OCI-LY3 (cell line): ENCODE results near the gene AQP6.

Experiments
- H2AFZ ChIP-seq: fragments of 200-600, 300-600 bp; shearing (Covaris generic); 2 replicates; pipeline ENCODE4 v1.6.0; 2014; ENCODE audit warnings: antibody characterized with exemption, low read depth, low read length
- H3K27ac ChIP-seq: fragments of 200-600, 300-600 bp; sonication (generic); 2 replicates; pipeline ENCODE4 v1.5.1; 2014; ENCODE audit warnings: mild to moderate bottlenecking, low read length, moderate library complexity, mixed read lengths
- H3K27me3 ChIP-seq: fragments of 200-600, 300-600 bp; sonication (generic); 2 replicates; pipeline ENCODE4 v1.6.1; 2014; ENCODE audit warnings: low read depth, low read length, mixed read lengths
- H3K36me3 ChIP-seq: fragments of 200-600, 300-600 bp; sonication (generic); replicated peaks from 2 replicates; pipeline ENCODE3; 2014; ENCODE audit warnings: low read depth, low read length, mixed read lengths
- H3K4me1 ChIP-seq: fragments of 300-600, 200-600 bp; sonication (generic); 2 replicates; pipeline ENCODE4 v1.6.1; 2014; ENCODE audit warnings: low read length, mixed read lengths
- H3K4me2 ChIP-seq: fragments of 200-600, 300-600 bp; sonication (generic); 2 replicates; pipeline ENCODE4 v1.6.1; 2014; ENCODE audit warnings: low read length, mixed read lengths
- H3K4me3 ChIP-seq: fragments of 300-600, 200-600 bp; sonication (generic); 2 replicates; pipeline ENCODE4 v1.5.1; 2014; ENCODE audit warnings: antibody characterized with exemption, mild to moderate bottlenecking, low read length, moderate library complexity
- H3K79me2 ChIP-seq: fragments of 300-600, 200-600 bp; shearing (Covaris generic); 2 replicates; pipeline ENCODE4 v1.6.1; 2014; ENCODE audit warnings: mild to moderate bottlenecking, low read length, mixed read lengths
- H3K9ac ChIP-seq: fragments of 300-600, 200-600 bp; shearing (Covaris generic); 2 replicates; pipeline ENCODE4 v1.6.0; 2014; ENCODE audit warnings: mild to moderate bottlenecking, low read length, moderate library complexity
- H3K9me3 ChIP-seq: fragments of 200-600, 300-600 bp; shearing (Covaris generic); 2 replicates; pipeline ENCODE4 v1.6.1; 2014; ENCODE audit warnings: low read length, mixed read lengths; ENCODE audit not compliant: insufficient read depth
- H4K20me1 ChIP-seq: fragments of 200-600, 300-600 bp; sonication (generic); 2 replicates; pipeline ENCODE4 v1.6.1; 2016; ENCODE audit warnings: low read length, mixed read lengths; ENCODE audit not compliant: insufficient read depth
- CTCF ChIP-seq: fragments of 200-600, 300-600 bp; sonication (generic); IDR thresholded peaks from 2 replicates; pipeline ENCODE4 v1.5.1; 2014; ENCODE audit warnings: antibody characterized with exemption, low read length, low read depth
- EZH2phosphoT487 ChIP-seq: fragments of 200-600 bp; shearing (Covaris generic); IDR thresholded peaks from 2 replicates; pipeline ENCODE4 v1.6.1; 2018; ENCODE audit warnings: antibody characterized with exemption, mixed run types, low read depth

AQP6 gene

DNA sequence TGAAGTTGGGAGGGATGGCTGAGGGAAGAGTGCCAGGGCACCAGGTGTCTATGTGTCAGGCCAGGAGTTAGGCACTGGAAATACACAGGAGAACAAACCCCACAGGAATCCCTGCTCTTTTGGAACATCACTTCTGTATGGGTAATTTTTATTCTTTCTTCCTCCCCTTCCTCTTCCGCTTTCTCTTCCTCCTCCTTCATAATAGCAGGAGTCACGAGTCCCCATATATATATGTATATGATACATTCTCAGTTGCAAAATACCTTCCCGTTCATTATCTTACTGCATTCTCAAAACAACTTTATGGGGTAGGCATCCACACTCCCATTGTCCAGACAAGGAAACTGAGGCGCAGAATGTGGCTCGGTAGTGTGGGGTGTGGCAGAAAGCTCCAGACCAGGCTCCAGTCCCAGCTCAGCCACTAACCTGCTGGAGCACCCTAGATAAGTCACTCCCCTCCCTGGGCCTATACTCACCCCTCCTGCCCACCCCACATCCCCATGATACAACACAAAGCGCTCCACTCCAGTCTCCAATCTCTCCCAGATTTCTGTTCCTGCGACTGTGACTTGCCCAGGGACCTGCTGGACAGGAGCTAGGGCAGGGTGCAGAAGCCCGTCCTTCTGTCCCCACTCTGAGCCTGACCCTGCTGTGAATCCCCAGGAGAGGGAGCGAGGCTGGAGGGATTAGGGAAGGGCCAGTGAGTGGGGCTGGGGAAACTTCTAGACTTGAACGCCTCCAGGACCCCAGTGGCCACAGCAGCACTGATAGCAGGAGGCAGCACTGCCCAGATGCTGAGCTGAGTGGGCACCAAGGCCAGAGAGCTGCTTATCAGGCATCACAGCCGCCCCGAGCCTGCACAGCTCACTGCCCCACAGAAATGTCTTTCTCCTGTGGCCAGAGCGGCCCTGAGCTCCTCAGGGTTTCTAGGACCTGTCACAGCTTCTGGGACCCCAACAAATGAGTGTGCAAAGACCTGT is 23.6 kb upstream of the AQP6 start:
- H3K36me3 ChIP-seq = no peaks in the 10 kb centered on the region
- TF ChIP-seq EZH2phosphoT487 (no peak), CTCF (no peak)
- H3K4me3 ChIP-seq = no peak overlapping the region
- H4K20me1 ChIP-seq = no peaks in the 10 kb centered on the region
- H3K27me3 ChIP-seq = no peaks in the 10 kb centered on the region
- H3K27ac ChIP-seq = no peak overlapping the region
- no peak overlapping the region for H3K9ac ChIP-seq
- no peaks in the 10 kb centered on the region for H3K79me2 ChIP-seq
- H3K4me1 ChIP-seq = peaks cover 9% of the 10 kb centered on the region; the same call in 1 of the 2 replicates
- H2AFZ ChIP-seq = no peak overlapping the region
- H3K4me2 ChIP-seq = no peak overlapping the region
- no peaks in the 10 kb centered on the region for H3K9me3 ChIP-seq

DNA sequence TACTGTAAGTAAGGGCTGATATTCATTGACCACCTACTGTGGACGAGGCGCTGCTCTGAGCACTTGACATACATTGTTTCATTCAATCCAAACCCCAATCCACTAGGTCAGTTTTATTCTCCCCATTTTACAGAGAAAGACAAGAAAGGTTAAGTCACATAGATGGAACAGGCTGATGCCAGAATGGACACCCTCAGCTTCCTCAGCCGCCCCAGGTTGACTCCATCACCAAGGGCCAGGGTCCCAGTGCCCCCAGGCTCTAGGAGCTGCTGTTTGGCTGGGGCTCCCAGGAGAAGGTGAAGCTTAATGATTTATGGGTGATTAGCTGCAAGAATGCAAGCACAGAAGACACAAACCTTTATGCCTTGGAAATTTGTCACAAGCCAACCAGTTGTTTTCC is 22.9 kb upstream of the AQP6 start:
- Histone ChIP-seq H3K27me3 (no peaks in the 10 kb centered on the region), H3K9ac (no peak overlapping the region), H3K4me3 (no peak overlapping the region), H3K79me2 (no peaks in the 10 kb centered on the region), H3K9me3 (no peaks in the 10 kb centered on the region), H3K4me2 (no peak overlapping the region), H2AFZ (no peak overlapping the region), H3K36me3 (no peaks in the 10 kb centered on the region), H3K4me1 (peaks cover 9% of the 10 kb centered on the region; the same call in 1 of the 2 replicates), H3K27ac (no peak overlapping the region), H4K20me1 (no peaks in the 10 kb centered on the region)
- TF ChIP-seq CTCF = no peak
- no peak for TF ChIP-seq EZH2phosphoT487

- H3K79me2 ChIP-seq = no peaks in the 10 kb centered on the region
- H3K9ac ChIP-seq = no peak within 1 kb of the TSS
- H3K4me1 ChIP-seq = peaks cover 5% of the 10 kb centered on the region; the same call in 1 of the 2 replicates
- no peaks in the 10 kb centered on the region for H3K36me3 ChIP-seq
- H3K4me3 ChIP-seq = no peak within 1 kb of the TSS
- H3K27me3 ChIP-seq = no peaks in the 10 kb centered on the region
- H2AFZ ChIP-seq = no peak within 1 kb of the TSS
- TF ChIP-seq EZH2phosphoT487 = no peak
- no peak for TF ChIP-seq CTCF
- no peak within 1 kb of the TSS for H3K4me2 ChIP-seq
- no peak within 1 kb of the TSS for H3K27ac ChIP-seq
- no peaks in the 10 kb centered on the region for H4K20me1 ChIP-seq
- no peaks in the 10 kb centered on the region for H3K9me3 ChIP-seq
Observed at GRCh38 chr12:49950273-49951251, 22.2 kb upstream of the AQP6 start, which contains the start of gene AQP2. Gene AQP2 (plus strand): TSS chr12:49950737. CDS start chr12:49950831, 94 bp downstream.
